AG10803 (cell line): Measurements from ENCODE around the gene KRTAP20-4.

ENCODE experiments used
- DNase-seq: peaks from one replicate; pipeline ENCODE4 v3.0.0; 2010; ENCODE audit warnings: low read depth
- H3K4me3 ChIP-seq: 2 replicates; pipeline ENCODE4 v1.5.1; 2011; ENCODE audit warnings: mild to moderate bottlenecking, low read length, control low read depth
- CTCF ChIP-seq: conservative IDR thresholded peaks from 2 replicates; pipeline ENCODE4 v1.5.1; 2011; ENCODE audit warnings: mild to moderate bottlenecking, low read length, control low read depth, inconsistent platforms

The KRTAP20-4 gene

GRCh38 chr21:30598802-30599201 is 21.6 kb upstream of the KRTAP20-4 start, which contains the start of gene KRTAP6-2:
TSS of gene KRTAP6-2 (minus strand) at chr21:30598902. CDS start at chr21:30598874, 28 bp downstream.
- DNase-seq, result no peak
- TF ChIP-seq CTCF, result no peak
- H3K4me3 ChIP-seq, result no peak within 1 kb of the TSS

GRCh38 chr21:30600787-30601186 is 19.6 kb upstream of the KRTAP20-4 start, which contains the start of gene KRTAP22-1:
TSS of gene KRTAP22-1 (plus strand) at chr21:30601087.
- DNase-seq, result no peak

GRCh38 chr21:30605968-30606367 is 14.5 kb upstream of the KRTAP20-4 start:
- H3K4me3 ChIP-seq, result no peak overlapping the region
- no peak for TF ChIP-seq CTCF
- no peak for DNase-seq

More at GRCh38 chr21:30600787-30601186, 19.6 kb upstream of the KRTAP20-4 start, which contains the start of gene KRTAP22-1:
- no peak for TF ChIP-seq CTCF
- H3K4me3 ChIP-seq, result no peak within 1 kb of the TSS

- no peak overlapping the region for H3K4me3 ChIP-seq
- no peak for TF ChIP-seq CTCF
- DNase-seq, result no peak
Observed at GRCh38 chr21:30612132-30612531, 8.3 kb upstream of the KRTAP20-4 start.

- TF ChIP-seq CTCF, result no peak
- no peak for DNase-seq
- H3K4me3 ChIP-seq, result no peak within 1 kb of the TSS
Observed at GRCh38 chr21:30613836-30614235, 6.6 kb upstream of the KRTAP20-4 start, which contains the start of gene KRTAP6-1. TSS of gene KRTAP6-1 (minus strand) at chr21:30613930. CDS start at chr21:30613904, 26 bp downstream.

- DNase-seq, result no peak
- H3K4me3 ChIP-seq, result no peak overlapping the region
- no peak for TF ChIP-seq CTCF
Observed at GRCh38 chr21:30615199-30615598, 5.2 kb upstream of the KRTAP20-4 start.

- TF ChIP-seq CTCF, result no peak
Observed at GRCh38 chr21:30616125-30616524, 4.3 kb upstream of the KRTAP20-4 start, which contains the start of gene KRTAP20-1. TSS of gene KRTAP20-1 (plus strand) at chr21:30616425. CDS start at chr21:30616455, 30 bp downstream.

More at GRCh38 chr21:30616125-30616524, 4.3 kb upstream of the KRTAP20-4 start, which contains the start of gene KRTAP20-1:
- no peak within 1 kb of the TSS for H3K4me3 ChIP-seq
- no peak for DNase-seq
